K562 (cell line): ENCODE results near the gene TFF3.

ENCODE experiments used
- ARNT ChIP-seq, 2 experiments: fragments of 450-650 bp; IDR thresholded peaks; 2 replicates each; pipeline ENCODE4 v1.6.1; 2016; ENCODE audit warnings: mild to moderate bottlenecking in 1 of 2
- CTCF ChIP-seq, 3 experiments: IDR thresholded peaks in 2 of 3; conservative IDR thresholded peaks in 1 of 3; 2 replicates each; pipeline ENCODE4 v1.5.1; 2011 to 2012; ENCODE audit warnings: low read length in 3 of 3, mild to moderate bottlenecking in 3 of 3, control low read depth in 2 of 3, improper control_type of control experiment in 1 of 3, inconsistent platforms in 1 of 3, low read depth in 1 of 3, mixed read lengths in 1 of 3, moderate library complexity in 1 of 3; ENCODE audit not compliant: insufficient read depth in 2 of 3
- GTF2B ChIP-seq: IDR thresholded peaks from 2 replicates; pipeline ENCODE4 v1.6.1; 2011; ENCODE audit not compliant: insufficient read length; ENCODE audit errors: extremely low read depth
- POLR2AphosphoS5 ChIP-seq: IDR thresholded peaks from 2 replicates; pipeline ENCODE4 v1.6.1; 2011; ENCODE audit warnings: mild to moderate bottlenecking, low read depth, low read length, moderate library complexity; ENCODE audit not compliant: control insufficient read depth, insufficient read depth

GRCh38 chr21:42346441-42346840 is 31.2 kb upstream of the TFF3 start:
- no peak for TF ChIP-seq CTCF (IDR thresholded peaks at IDR 0.05 in 2 of 3, conservative IDR thresholded peaks at IDR 0.05 in 1 of 3; ENCODE audit: insufficient read depth in 2 of 3, low read depth in 1 of 3, low read length in 3 of 3)
- TF ChIP-seq POLR2AphosphoS5 = no peak
- TF ChIP-seq GTF2B = no peak
- no peak for TF ChIP-seq ARNT (IDR thresholded peaks at IDR 0.05)
